ENCODE results near the gene SPATA9.
"Not testable (repeated sequence)": the region's sequence is repeated elsewhere in the genome, so short reads cannot be mapped to it uniquely, and the experiment has no call there.

Gene SPATA9

GRCh38 chr5:95717439-95717838 lies 34.6 kb upstream of the SPATA9 start:
- DNase-seq, result no peak

DNA sequence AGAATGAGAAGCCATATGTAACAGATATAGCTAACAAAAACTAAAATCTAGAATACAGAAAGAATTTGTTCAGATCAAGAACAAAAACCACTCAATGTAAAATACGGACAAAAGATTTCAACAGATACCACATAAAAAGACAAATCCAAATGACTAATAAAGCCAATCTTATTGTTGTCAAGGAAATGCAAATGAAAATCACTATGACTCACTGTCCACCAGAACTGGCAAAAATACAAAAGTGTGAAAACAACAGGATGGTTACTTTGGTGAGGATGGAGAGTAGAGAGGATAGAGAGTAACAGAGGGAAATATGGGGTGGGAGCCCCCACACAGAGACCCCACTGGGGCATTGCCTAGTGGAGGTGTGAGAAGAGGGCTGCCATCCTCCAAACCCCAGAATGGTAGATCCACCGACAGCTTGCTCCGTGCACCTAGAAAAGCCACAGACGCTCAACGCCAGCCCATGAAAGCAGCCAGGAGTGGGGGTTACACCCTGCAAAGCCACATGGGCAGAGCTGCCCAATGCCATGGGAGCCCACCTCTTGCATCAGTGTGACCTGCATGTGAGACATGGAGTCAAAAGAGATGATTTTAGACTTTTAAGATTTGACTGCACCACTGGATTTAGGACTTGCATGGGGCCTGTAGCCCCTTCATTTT lies 33.1 kb upstream of the SPATA9 start:
- peak in 1 of 4 experiments; percentile 14 for DNase-seq

GRCh38 chr5:95713960-95714710 lies 31.3 kb upstream of the SPATA9 start:
- DNase-seq, result peak in 3 of 4 experiments; percentile 23 to 51 (median 35)

- DNase-seq, result not testable (repeated sequence)
Observed at GRCh38 chr5:95713246-95713645, 30.5 kb upstream of the SPATA9 start.

DNA sequence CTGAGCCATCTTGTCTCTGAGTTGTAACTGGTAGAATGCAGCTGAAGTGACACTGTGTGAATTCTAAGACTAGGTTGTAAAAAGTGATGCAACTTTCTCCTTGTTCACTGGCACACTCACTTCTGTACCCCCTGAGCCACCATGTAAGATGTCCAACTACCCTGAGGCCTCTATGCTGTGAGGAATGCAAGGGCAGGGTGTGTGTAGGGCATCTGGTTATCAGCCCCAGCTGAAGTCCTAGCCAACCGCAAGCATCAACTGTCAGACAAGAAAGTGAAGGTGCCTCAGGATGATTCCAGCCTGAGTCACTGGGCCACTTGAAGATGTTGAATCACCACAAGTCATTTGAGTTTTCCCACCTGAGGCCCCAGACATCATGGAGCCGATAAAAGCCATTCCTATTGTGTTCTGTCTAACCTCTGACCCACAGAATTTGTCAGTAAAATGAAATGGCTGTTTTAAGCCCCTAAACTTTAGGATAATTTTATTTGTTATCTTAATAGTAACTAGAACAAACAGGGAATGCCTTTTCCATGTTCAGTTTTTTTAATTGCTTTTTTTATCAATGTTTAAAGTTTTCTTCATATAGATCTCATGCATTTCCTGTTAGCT lies 29.7 kb upstream of the SPATA9 start:
- DNase-seq, result no peak

- DNase-seq, result no peak
Observed at GRCh38 chr5:95711501-95712346, 28.9 kb upstream of the SPATA9 start.

GRCh38 chr5:95710651-95711500 lies 28.1 kb upstream of the SPATA9 start:
- not testable (repeated sequence) for DNase-seq

DNA sequence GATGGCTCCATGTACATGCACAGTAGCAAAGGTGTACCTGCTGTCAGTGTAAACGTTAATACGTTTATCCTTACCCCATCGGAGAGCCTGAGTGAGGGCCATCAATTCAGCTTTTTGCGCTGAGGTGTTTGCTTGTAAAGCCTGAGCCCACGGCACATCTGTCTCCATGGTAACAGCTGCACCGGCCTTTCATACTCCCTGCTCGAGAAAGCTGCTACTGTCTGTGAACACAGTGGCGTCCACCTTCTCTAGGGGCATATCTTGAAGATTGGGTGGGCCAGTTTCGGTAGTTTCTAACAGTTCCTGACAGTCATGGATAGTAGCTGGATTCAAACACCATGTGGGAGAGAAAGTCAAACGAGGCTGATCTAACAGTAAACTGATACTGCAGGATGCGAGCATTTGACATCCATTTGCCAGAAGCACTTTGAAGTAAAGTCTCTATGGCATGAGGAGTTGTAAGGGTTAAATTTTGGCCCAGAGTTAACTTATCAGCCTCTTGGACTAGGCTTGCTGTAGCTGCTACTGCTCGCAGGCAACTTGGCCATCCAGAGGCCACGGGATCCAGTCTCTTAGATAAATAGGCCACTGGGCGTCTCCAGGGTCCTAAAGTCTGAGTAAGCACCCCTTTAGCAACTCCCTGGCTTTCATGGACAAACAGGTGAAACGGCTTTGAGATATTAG lies 27.3 kb upstream of the SPATA9 start:
- no peak for DNase-seq

GRCh38 chr5:95708876-95709275 lies 26.1 kb upstream of the SPATA9 start:
- DNase-seq, result no peak

DNA sequence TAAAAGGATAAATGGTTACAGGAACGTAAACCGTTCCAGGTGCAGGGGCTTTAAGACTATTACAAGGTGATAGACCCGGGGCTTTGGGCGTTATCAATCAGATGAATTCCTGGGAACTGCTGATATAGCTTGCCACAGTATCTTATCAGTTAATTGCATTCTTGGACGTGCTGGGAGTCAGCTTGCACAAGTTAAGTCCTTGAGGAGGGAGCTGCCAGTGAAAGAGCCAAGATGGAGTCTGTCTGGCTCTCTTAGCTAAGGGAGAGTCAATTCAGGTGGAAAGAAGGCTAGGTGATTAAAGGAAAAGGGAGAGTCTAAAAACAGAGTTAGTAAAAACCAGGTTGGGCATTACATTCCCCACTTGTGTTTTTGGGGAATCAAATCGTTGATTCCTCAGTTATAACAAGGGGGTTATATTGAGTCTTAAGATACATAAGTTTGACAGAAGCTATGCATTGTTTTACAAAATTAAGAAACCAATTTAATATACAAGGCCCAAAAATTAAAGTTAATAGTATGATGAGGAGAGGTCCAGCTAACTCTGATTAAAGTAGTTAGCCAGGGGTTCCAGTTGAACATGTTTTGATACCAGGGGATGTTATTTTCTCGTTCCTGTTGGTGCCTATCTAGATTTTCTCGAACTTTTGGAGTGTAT lies 24.9 kb upstream of the SPATA9 start:
- not testable (repeated sequence) for DNase-seq

DNA sequence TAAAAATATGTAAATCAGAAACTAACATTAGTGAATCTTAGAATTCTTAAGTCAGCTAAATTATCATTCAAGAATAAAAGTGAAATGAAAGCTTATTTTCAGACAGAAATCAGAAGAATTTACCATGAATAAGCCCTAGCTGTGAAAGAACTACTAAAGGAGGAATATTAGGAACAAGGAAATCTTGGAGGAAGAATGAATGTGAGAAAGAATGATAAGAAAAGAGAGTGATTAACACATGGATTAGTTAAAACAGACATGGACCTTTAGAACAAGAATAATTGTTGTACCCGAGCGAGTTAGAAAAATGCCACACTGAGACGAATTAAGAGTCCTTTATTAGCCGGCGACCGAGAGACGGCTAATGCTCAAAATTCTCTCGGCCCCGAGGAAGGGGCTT lies 24.3 kb upstream of the SPATA9 start:
- no peak for DNase-seq

DNA sequence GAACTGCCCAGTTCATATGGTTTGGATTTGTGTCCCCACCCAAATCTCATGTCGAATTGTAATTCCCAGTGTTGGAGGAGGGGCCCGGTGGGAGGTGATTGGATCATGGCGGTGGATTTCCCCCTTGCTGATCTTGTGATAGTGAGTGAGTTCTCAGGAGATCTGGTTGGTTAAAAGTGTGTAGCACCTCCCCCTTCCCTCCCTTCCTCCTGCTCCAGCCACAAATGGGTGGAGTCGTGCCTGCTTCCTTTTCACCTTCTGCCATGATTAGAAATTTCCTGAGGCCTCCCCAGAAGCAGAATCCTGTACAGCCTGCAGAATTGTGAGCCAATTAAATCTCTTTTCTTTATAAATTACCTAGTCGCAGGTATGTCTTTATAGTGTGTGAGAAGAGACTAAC lies 23.4 kb upstream of the SPATA9 start:
- DNase-seq, result not testable (repeated sequence)

- no peak for DNase-seq
Observed at GRCh38 chr5:95704150-95704549, 21.4 kb upstream of the SPATA9 start.

DNA sequence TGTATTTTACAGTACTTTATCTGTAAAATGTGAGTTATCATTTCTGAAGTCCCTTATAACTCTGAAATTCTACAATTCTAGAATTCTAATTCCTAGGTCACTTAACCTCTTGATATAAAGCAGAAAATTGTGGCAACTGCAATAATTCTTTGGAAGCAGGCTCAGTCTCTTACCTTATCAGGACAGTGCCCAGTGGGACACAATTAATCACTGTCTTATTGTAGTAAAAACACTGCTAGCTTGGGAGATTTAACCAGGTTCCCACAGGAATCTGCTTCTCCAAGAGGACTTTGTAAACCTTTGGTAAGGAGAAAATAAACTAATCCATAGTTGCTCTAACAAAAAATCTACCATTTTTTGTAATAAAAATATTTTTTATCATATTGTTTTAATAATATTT lies 18.3 kb upstream of the SPATA9 start:
- no peak for DNase-seq

DNA sequence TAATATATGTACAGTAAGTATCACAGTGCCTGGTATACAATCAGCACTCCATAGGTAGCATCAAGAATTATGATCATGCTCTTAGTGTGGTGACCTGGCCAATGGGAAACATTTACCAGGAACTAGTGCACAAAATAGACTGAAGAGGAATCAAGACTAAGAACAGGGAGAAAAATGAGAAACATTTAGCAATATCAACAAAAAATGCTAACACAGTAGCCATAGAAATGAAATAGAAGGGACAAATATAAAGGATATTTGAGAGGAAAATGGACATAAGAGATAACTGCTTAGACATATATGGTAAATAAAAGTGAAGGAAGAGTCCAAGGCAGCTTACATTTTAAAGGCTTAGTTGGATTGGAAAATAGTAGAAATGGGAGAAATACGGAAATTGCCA lies 16.5 kb upstream of the SPATA9 start:
- no peak for DNase-seq

DNA sequence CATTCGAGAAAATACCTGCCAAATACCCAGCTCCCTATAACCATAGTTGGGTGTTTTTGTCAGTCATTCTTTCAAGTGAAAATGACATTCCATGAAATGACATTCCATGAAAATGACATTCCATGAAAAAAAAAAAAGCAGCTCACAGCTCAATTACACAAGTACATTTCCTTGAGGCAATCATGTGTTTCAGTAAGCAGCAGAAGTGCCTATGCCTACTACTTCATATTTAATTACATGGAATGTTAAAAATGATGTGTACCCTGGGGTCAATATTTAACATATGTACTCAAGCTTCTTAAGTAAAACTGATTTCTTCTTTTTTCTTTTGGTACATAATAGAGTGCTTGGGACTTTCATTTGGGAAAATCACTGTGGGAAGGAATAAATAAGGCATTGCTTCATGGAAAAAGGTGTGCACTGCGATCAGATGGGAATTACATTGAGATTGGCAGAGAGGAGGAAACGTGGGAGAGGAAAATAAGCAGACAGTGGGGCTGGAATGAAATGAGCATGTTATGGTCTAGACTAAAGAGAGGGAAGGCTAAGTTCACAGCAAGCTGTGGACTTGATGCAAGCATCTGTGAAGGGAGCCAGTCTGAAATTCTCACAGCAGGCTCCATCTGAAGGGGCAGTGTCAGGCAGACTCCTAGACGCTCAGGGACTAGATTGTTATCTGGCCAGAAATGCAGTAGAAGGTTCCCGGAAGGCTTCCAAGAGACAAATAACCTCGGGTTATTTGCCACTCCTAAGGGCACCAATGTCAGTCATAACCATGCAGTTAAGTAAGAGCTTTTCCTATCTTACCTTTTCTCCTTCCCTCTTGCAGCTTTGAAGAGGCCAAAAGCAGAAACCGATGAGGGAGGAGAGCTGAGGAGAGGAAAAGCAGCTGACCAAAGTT lies 15.2 kb upstream of the SPATA9 start:
- no peak for DNase-seq

DNA sequence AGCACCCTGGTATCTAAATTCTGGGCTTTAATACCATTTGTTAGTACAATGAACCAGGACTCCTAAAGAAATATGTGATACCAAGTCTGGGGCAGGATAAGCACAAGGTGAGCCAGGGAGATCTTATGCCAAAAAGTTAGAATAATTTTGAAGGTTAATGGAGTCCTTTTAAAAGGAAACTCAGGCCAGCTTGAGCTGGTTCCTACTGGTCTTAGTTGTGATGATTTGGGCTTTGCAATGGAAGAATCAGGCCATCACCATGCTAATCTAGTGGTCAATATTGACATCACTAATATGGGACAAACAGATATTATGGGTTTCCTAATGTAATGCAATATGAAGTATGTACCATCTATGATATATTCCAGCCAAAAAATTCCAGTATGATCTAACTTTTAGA lies 7.5 kb upstream of the SPATA9 start:
- DNase-seq, result no peak

- DNase-seq, result no peak
Observed at GRCh38 chr5:95689680-95690079, 6.9 kb upstream of the SPATA9 start.

GRCh38 chr5:95686651-95687050 lies 3.9 kb upstream of the SPATA9 start:
- no peak for DNase-seq

- DNase-seq, result no peak
Observed at GRCh38 chr5:95684361-95684760, 1.6 kb upstream of the SPATA9 start.

All from suppressor macrophage (primary cell).